ENCODE results near the gene CAMK2A.
A peak's percentile ranks its signal among the peaks of the same experiment; 100 is the strongest.

CAMK2A gene

DNA sequence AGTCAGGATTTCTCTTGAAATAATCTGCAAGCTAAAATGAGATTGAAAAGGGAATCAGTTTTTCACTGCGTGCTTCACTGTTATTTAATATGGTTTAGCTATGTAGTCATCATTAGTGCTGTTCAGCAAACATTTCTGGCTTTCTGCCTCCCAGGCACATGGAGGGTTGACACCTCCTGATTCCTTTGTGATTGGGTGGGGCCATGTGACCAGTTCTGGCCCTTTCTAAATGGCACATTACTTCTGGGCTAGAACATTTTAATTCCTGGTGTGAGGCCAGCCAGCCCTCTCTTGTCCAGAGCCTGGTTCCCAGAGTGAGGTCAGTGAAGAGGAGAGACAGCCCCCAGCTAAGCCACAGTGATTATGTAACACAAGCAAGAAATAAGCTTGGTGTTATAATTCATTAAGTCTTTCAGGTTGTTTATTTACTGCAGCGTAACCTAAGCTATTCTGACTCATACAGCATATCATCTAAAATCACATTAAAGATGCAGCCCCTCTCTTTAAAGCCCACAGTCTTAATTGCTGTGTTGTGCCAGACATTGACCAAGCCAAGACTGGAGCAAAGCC, 30.6 kb upstream of the CAMK2A start (continued):
- TF ChIP-seq ZNF501 (tag by site-specific recombination; IDR thresholded peaks at IDR 0.05) (no peak), AEBP2 (tag by site-specific recombination; IDR thresholded peaks at IDR 0.05; ENCODE audit: borderline replicate concordance) (no peak), ZNF248 (tag by site-specific recombination; IDR thresholded peaks at IDR 0.05) (no peak), ZBTB7A (tag by site-specific recombination; IDR thresholded peaks at IDR 0.05; ENCODE audit: low read depth) (no peak), ZNF362 (tag by site-specific recombination; IDR thresholded peaks at IDR 0.05) (no peak), ZNF175 (tag by site-specific recombination; IDR thresholded peaks at IDR 0.05) (no peak), GLIS2 (tag by site-specific recombination; IDR thresholded peaks at IDR 0.05) (peak; percentile 55), ZNF473 (tag by site-specific recombination; IDR thresholded peaks at IDR 0.05) (no peak), ZNF623 (tag by site-specific recombination; IDR thresholded peaks at IDR 0.05) (no peak), ZNF202 (tag by site-specific recombination; IDR thresholded peaks at IDR 0.05; ENCODE audit: borderline replicate concordance) (no peak), ZNF560 (tag by site-specific recombination; IDR thresholded peaks at IDR 0.05; ENCODE audit: borderline replicate concordance) (no peak), HOXA7 (CRISPR knock-in tag; IDR thresholded peaks at IDR 0.05; ENCODE audit: borderline replicate concordance) (no peak), ZNF24 (tag by site-specific recombination; IDR thresholded peaks at IDR 0.05) (peak; percentile 86; the same call in 1 of the 2 replicates), ZNF132 (tag by site-specific recombination; IDR thresholded peaks at IDR 0.05; ENCODE audit: borderline replicate concordance) (no peak), ZNF10 (tag by site-specific recombination; IDR thresholded peaks at IDR 0.05) (0 out of 2 replicates have a peak, but pooled peaks have one; percentile 18), ZNF114 (tag by site-specific recombination; IDR thresholded peaks at IDR 0.05) (no peak), ZNF792 (tag by site-specific recombination; IDR thresholded peaks at IDR 0.05) (no peak), ZNF843 (tag by site-specific recombination; IDR thresholded peaks at IDR 0.05) (0 out of 2 replicates have a peak, but pooled peaks have one; percentile 61), ZNF571 (tag by site-specific recombination; IDR thresholded peaks at IDR 0.05) (no peak), ZNF133 (tag by site-specific recombination; IDR thresholded peaks at IDR 0.05) (no peak), ZNF561 (tag by site-specific recombination; IDR thresholded peaks at IDR 0.05; ENCODE audit: borderline replicate concordance) (no peak), ZNF2 (tag by site-specific recombination; IDR thresholded peaks at IDR 0.05) (no peak; the same call in 1 of the 2 replicates)
- TF ChIP-seq, protein P1, sequence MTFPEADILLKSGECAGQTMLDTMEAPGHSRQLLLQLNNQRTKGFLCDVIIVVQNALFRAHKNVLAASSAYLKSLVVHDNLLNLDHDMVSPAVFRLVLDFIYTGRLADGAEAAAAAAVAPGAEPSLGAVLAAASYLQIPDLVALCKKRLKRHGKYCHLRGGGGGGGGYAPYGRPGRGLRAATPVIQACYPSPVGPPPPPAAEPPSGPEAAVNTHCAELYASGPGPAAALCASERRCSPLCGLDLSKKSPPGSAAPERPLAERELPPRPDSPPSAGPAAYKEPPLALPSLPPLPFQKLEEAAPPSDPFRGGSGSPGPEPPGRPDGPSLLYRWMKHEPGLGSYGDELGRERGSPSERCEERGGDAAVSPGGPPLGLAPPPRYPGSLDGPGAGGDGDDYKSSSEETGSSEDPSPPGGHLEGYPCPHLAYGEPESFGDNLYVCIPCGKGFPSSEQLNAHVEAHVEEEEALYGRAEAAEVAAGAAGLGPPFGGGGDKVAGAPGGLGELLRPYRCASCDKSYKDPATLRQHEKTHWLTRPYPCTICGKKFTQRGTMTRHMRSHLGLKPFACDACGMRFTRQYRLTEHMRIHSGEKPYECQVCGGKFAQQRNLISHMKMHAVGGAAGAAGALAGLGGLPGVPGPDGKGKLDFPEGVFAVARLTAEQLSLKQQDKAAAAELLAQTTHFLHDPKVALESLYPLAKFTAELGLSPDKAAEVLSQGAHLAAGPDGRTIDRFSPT (tag by site-specific recombination; IDR thresholded peaks at IDR 0.05), result 0 out of 2 replicates have a peak, but pooled peaks have one; percentile 16
- TF ChIP-seq, protein P2, sequence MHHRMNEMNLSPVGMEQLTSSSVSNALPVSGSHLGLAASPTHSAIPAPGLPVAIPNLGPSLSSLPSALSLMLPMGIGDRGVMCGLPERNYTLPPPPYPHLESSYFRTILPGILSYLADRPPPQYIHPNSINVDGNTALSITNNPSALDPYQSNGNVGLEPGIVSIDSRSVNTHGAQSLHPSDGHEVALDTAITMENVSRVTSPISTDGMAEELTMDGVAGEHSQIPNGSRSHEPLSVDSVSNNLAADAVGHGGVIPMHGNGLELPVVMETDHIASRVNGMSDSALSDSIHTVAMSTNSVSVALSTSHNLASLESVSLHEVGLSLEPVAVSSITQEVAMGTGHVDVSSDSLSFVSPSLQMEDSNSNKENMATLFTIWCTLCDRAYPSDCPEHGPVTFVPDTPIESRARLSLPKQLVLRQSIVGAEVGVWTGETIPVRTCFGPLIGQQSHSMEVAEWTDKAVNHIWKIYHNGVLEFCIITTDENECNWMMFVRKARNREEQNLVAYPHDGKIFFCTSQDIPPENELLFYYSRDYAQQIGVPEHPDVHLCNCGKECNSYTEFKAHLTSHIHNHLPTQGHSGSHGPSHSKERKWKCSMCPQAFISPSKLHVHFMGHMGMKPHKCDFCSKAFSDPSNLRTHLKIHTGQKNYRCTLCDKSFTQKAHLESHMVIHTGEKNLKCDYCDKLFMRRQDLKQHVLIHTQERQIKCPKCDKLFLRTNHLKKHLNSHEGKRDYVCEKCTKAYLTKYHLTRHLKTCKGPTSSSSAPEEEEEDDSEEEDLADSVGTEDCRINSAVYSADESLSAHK (tag by site-specific recombination; IDR thresholded peaks at IDR 0.05), result no peak
- TF ChIP-seq, protein P3, sequence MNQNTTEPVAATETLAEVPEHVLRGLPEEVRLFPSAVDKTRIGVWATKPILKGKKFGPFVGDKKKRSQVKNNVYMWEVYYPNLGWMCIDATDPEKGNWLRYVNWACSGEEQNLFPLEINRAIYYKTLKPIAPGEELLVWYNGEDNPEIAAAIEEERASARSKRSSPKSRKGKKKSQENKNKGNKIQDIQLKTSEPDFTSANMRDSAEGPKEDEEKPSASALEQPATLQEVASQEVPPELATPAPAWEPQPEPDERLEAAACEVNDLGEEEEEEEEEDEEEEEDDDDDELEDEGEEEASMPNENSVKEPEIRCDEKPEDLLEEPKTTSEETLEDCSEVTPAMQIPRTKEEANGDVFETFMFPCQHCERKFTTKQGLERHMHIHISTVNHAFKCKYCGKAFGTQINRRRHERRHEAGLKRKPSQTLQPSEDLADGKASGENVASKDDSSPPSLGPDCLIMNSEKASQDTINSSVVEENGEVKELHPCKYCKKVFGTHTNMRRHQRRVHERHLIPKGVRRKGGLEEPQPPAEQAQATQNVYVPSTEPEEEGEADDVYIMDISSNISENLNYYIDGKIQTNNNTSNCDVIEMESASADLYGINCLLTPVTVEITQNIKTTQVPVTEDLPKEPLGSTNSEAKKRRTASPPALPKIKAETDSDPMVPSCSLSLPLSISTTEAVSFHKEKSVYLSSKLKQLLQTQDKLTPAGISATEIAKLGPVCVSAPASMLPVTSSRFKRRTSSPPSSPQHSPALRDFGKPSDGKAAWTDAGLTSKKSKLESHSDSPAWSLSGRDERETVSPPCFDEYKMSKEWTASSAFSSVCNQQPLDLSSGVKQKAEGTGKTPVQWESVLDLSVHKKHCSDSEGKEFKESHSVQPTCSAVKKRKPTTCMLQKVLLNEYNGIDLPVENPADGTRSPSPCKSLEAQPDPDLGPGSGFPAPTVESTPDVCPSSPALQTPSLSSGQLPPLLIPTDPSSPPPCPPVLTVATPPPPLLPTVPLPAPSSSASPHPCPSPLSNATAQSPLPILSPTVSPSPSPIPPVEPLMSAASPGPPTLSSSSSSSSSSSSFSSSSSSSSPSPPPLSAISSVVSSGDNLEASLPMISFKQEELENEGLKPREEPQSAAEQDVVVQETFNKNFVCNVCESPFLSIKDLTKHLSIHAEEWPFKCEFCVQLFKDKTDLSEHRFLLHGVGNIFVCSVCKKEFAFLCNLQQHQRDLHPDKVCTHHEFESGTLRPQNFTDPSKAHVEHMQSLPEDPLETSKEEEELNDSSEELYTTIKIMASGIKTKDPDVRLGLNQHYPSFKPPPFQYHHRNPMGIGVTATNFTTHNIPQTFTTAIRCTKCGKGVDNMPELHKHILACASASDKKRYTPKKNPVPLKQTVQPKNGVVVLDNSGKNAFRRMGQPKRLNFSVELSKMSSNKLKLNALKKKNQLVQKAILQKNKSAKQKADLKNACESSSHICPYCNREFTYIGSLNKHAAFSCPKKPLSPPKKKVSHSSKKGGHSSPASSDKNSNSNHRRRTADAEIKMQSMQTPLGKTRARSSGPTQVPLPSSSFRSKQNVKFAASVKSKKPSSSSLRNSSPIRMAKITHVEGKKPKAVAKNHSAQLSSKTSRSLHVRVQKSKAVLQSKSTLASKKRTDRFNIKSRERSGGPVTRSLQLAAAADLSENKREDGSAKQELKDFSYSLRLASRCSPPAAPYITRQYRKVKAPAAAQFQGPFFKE (tag by site-specific recombination; IDR thresholded peaks at IDR 0.05; ENCODE audit: borderline replicate concordance), result no peak
- TF ChIP-seq, protein P4, sequence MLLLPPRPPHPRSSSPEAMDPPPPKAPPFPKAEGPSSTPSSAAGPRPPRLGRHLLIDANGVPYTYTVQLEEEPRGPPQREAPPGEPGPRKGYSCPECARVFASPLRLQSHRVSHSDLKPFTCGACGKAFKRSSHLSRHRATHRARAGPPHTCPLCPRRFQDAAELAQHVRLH (tag by site-specific recombination; IDR thresholded peaks at IDR 0.05), result no peak

Measured in HEK293 (cell line).